OCI-LY1 (cell line): Measurements from ENCODE around the gene NFASC.

ENCODE experiments used
- H2AFZ ChIP-seq: fragments of 200-600 bp; sonication (generic), shearing (Covaris generic); 2 replicates; pipeline ENCODE4 v1.6.0; 2014; ENCODE audit warnings: antibody characterized with exemption, mild to moderate bottlenecking, low read length
- H3F3A ChIP-seq: fragments of 200-600 bp; sonication (generic), shearing (Covaris generic); 2 replicates; pipeline ENCODE4 v1.6.0; 2014; ENCODE audit warnings: mild to moderate bottlenecking, antibody characterized with exemption, low read length, moderate library complexity; ENCODE audit not compliant: insufficient read depth
- H3K27ac ChIP-seq: fragments of 200-600 bp; sonication (generic); 2 replicates; pipeline ENCODE4 v1.5.1; 2014; ENCODE audit warnings: low read length, mixed run types, mild to moderate bottlenecking, low read depth; ENCODE audit not compliant: poor library complexity, severe bottlenecking
- H3K27me3 ChIP-seq: fragments of 200-600 bp; sonication (generic); 2 replicates; pipeline ENCODE4 v1.6.0; 2014; ENCODE audit warnings: antibody characterized with exemption, mild to moderate bottlenecking, low read length, moderate library complexity; ENCODE audit not compliant: insufficient read depth
- H3K36me3 ChIP-seq: fragments of 200-600 bp; sonication (generic); 2 replicates; pipeline ENCODE4 v1.6.1; 2014; ENCODE audit warnings: mild to moderate bottlenecking, antibody characterized with exemption, low read length, moderate library complexity, mixed read lengths; ENCODE audit not compliant: insufficient read depth
- H3K4me1 ChIP-seq: fragments of 200-600 bp; sonication (generic); 2 replicates; pipeline ENCODE4 v1.5.1; 2014; ENCODE audit warnings: mild to moderate bottlenecking, low read length, moderate library complexity; ENCODE audit not compliant: insufficient read depth, severe bottlenecking
- H3K4me2 ChIP-seq: fragments of 200-600 bp; sonication (generic), shearing (Covaris generic); 2 replicates; pipeline ENCODE4 v1.6.1; 2014; ENCODE audit warnings: low read length
- H3K4me3 ChIP-seq: fragments of 200-600 bp; sonication (generic); 2 replicates; pipeline ENCODE4 v1.5.1; 2014; ENCODE audit warnings: low read length, low read depth, mild to moderate bottlenecking, mixed read lengths; ENCODE audit not compliant: poor library complexity, severe bottlenecking
- H3K79me2 ChIP-seq: fragments of 200-600 bp; shearing (Covaris generic); 2 replicates; pipeline ENCODE4 v1.6.1; 2016; ENCODE audit warnings: mixed run types, low read length, mixed read lengths; ENCODE audit not compliant: insufficient read depth
- H3K9ac ChIP-seq: fragments of 200-600 bp; sonication (generic), shearing (Covaris generic); 2 replicates; pipeline ENCODE4 v1.6.1; 2014; ENCODE audit warnings: mild to moderate bottlenecking, low read length, mixed read lengths
- H3K9me2 ChIP-seq: fragments of 200-600 bp; sonication (generic), shearing (Covaris generic); 2 replicates; pipeline ENCODE4 v1.6.1; 2014; ENCODE audit warnings: low read depth, mild to moderate bottlenecking, low read length, mixed read lengths
- H3K9me3 ChIP-seq: fragments of 200-600 bp; shearing (Covaris generic); 2 replicates; pipeline ENCODE4 v1.6.1; 2014; ENCODE audit warnings: low read length, mixed read lengths
- H4K20me1 ChIP-seq: fragments of 200-600 bp; sonication (generic), shearing (Covaris generic); 2 replicates; pipeline ENCODE4 v1.6.0; 2016; ENCODE audit warnings: mild to moderate bottlenecking, low read length; ENCODE audit not compliant: insufficient read depth
- CTCF ChIP-seq: fragments of 200-600 bp; sonication (generic), shearing (Covaris generic); IDR thresholded peaks from 2 replicates; pipeline ENCODE4 v1.5.1; 2017; ENCODE audit warnings: mild to moderate bottlenecking, antibody characterized with exemption, low read length, moderate library complexity, mixed read lengths
- EZH2 ChIP-seq: fragments of 200-600 bp; sonication (generic), shearing (Covaris generic); IDR thresholded peaks from 2 replicates; pipeline ENCODE4 v1.8.0; 2017; ENCODE audit warnings: borderline replicate concordance, mixed run types, mild to moderate bottlenecking, antibody characterized with exemption, low read length, moderate library complexity, mixed read lengths

Gene NFASC

GRCh38 chr1:204848579-204848978, 22.1 kb upstream of the NFASC start:
- TF ChIP-seq CTCF = no peak
- TF ChIP-seq EZH2 = no peak
- no peak overlapping the region for H3K4me2 ChIP-seq
- no peaks in the 10 kb centered on the region for H3K9me3 ChIP-seq
- H3K9ac ChIP-seq = no peak overlapping the region
- H3K79me2 ChIP-seq = no peaks in the 10 kb centered on the region
- no peak overlapping the region for H2AFZ ChIP-seq
- no peaks in the 10 kb centered on the region for H4K20me1 ChIP-seq
- no peaks in the 10 kb centered on the region for H3F3A ChIP-seq
- H3K27ac ChIP-seq = no peak overlapping the region
- H3K9me2 ChIP-seq = no peaks in the 10 kb centered on the region
- H3K27me3 ChIP-seq = no peaks in the 10 kb centered on the region
- no peaks in the 10 kb centered on the region for H3K4me1 ChIP-seq
- H3K4me3 ChIP-seq = no peak overlapping the region
- H3K36me3 ChIP-seq = no peaks in the 10 kb centered on the region

DNA sequence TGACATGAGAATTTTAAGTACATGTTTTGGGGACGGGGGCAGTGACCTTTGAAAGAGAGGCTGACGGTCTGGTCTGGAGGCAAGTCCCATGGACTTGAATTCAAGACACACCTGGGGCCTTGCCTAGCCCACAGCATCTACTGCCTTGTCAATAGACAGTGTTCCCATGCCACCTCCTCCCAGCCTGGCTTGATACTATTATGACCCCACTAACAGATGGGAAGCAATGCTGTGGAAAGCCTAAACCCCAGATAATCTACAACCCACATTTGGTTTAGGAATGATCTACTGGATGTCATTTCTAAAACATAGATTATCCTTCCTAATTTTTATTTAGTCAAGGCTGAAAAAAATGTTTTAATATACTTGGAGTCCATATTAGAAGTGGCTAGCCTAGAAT, 17.8 kb upstream of the NFASC start:
- H3K9me3 ChIP-seq = no peaks in the 10 kb centered on the region
- no peaks in the 10 kb centered on the region for H3K4me1 ChIP-seq
- no peaks in the 10 kb centered on the region for H3F3A ChIP-seq
- H3K27me3 ChIP-seq = no peaks in the 10 kb centered on the region
- H2AFZ ChIP-seq = no peak overlapping the region
- TF ChIP-seq CTCF = no peak
- TF ChIP-seq EZH2 = no peak
- H3K79me2 ChIP-seq = no peaks in the 10 kb centered on the region
- H3K9ac ChIP-seq = no peak overlapping the region
- H4K20me1 ChIP-seq = no peaks in the 10 kb centered on the region
- H3K9me2 ChIP-seq = no peaks in the 10 kb centered on the region
- no peak overlapping the region for H3K27ac ChIP-seq
- no peak overlapping the region for H3K4me3 ChIP-seq
- H3K4me2 ChIP-seq = no peak overlapping the region
- H3K36me3 ChIP-seq = no peaks in the 10 kb centered on the region

- no peaks in the 10 kb centered on the region for H3F3A ChIP-seq
- H3K4me3 ChIP-seq = no peak overlapping the region
- no peaks in the 10 kb centered on the region for H3K4me1 ChIP-seq
- H3K9ac ChIP-seq = no peak overlapping the region
- H4K20me1 ChIP-seq = no peaks in the 10 kb centered on the region
- H3K27me3 ChIP-seq = no peaks in the 10 kb centered on the region
- no peaks in the 10 kb centered on the region for H3K36me3 ChIP-seq
- no peak overlapping the region for H3K27ac ChIP-seq
- no peaks in the 10 kb centered on the region for H3K79me2 ChIP-seq
- H3K9me2 ChIP-seq = no peaks in the 10 kb centered on the region
- TF ChIP-seq CTCF = no peak
- TF ChIP-seq EZH2 = no peak
- no peak overlapping the region for H3K4me2 ChIP-seq
- H3K9me3 ChIP-seq = no peaks in the 10 kb centered on the region
- no peak overlapping the region for H2AFZ ChIP-seq
These were observed 17.2 kb upstream of the NFASC start for GRCh38 chr1:204853436-204853835.
